GM18951 (cell line): Measurements from ENCODE around the gene MRGPRX4.
"Not testable (repeated sequence)": the region's sequence is repeated elsewhere in the genome, so short reads cannot be mapped to it uniquely, and the experiment has no call there.

Source experiments
- POLR2A ChIP-seq: IDR thresholded peaks from 4 replicates; pipeline ENCODE4 v1.6.1; 2011; ENCODE audit warnings: mild to moderate bottlenecking; ENCODE audit not compliant: insufficient read length, insufficient read depth; ENCODE audit errors: extremely low read depth
- in situ Hi-C: fragments of 300-500 bp; cut with MboI; formaldehyde crosslinking; loops from one replicate; pipeline ENCODE4 v1.12.0; 2022; ENCODE audit warnings: low sequenced_read_pairs, mixed read lengths, inconsistent platforms; ENCODE audit not compliant: unreplicated experiment

Gene MRGPRX4

GRCh38 chr11:18191376-18191775, 18.7 kb downstream of the MRGPRX4 start:
- in situ Hi-C loops: no loop called here
- no peak for TF ChIP-seq POLR2A

DNA sequence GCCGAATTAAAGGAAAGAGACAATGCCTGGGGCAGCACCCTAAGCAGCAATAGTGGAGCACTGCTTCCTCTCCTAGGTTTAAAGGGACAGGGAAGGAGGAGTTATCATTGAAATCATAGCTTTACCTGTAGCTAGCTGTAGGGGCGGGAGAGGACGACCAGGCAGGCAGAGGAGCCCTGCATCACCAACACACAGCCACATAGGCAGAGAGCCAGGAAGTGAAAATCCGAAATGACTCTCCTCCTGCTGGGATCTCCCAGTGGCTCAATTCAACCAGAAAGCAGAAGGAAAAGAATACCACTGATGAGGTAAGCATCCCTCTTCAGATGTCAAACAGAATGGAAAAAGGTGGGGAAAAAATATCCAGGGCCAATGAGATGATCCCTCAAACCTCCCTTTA, 20.4 kb downstream of the MRGPRX4 start:
- TF ChIP-seq POLR2A: no peak
- in situ Hi-C loops: no loop called here

DNA sequence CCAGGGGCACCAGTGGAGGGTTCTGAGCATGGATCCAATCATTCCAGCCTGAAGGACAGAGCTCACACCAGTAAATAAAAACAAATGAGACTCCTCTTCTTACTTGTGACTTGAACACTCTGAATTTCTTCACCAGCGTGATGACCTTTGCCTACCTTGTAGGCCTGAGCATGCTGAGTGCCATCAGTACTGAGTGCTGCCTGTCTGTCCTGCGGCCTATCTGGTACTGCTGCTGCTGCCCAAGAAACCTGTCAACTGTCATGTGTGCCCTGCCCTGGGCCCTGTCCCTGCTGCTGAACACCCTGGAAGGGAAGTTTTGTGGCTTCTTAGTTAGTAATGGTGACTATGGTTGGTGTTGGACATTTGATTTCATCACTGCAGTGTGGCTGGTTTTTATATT, 23.9 kb downstream of the MRGPRX4 start:
- in situ Hi-C loops: no loop called here
- TF ChIP-seq POLR2A: no peak

- in situ Hi-C loops: not testable (repeated sequence)
Measured at GRCh38 chr11:18197738-18198137, 25.1 kb downstream of the MRGPRX4 start.

DNA sequence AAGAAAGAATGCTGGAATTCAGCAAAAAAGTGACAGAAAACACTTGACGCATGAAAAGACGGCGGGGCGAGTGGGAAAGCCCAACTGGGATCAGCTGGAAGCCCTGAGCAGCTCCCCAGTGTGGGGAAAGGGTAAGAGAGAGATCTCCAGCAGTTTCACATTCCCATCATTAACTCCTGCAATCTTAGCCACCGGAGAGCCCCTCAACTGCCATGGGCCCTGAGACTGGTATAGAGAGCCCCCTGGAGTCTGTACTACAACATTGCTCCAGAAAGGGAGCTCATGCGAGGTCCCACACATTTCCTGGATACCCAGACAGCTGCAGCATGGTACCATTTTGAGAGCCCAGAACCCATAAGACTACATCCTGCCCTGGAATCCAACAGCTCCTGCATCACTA, 31.1 kb downstream of the MRGPRX4 start:
- TF ChIP-seq POLR2A: no peak
- in situ Hi-C loops: no loop called here

DNA sequence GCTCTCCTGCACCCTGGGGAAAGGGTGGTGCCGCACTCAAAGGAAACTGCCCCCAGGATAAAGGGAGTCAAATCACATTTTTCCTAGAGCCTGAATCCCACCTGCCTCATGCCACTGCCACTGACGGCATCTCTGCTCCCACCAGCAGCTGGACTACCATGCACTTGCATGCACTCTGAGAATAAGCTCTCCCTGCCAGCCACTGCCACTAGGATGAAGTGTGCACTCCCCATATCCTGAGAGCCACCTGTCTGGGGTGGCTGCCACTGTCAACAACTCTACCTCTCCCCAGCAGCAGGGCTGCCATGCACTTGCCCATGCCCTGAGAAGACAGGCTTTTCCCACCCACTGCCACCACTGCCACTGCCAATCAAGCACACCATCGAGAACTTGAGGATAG, 31.6 kb downstream of the MRGPRX4 start:
- in situ Hi-C loops: no loop called here

DNA sequence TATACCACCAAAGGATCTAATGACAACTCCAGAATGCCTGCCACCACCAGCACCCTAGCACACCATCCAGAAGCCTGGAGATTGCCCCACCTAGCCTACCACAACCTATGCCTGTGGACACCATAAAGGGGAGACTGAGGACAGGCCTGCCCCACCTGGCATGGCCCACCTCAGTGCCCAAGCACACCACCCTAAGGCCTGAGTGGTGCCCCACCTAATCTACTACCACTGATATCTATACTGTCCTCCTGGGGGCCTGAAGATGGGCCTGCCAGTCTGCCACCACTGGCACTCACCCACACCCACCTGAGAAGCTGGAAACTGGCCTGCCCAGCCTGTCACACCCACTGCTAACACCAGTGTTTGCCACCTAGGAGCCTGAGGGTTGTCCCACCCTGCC, 32.1 kb downstream of the MRGPRX4 start:
- no peak for TF ChIP-seq POLR2A
- in situ Hi-C loops: no loop called here

More for the DNA sequence above, 31.6 kb downstream of the MRGPRX4 start:
- no peak for TF ChIP-seq POLR2A

DNA sequence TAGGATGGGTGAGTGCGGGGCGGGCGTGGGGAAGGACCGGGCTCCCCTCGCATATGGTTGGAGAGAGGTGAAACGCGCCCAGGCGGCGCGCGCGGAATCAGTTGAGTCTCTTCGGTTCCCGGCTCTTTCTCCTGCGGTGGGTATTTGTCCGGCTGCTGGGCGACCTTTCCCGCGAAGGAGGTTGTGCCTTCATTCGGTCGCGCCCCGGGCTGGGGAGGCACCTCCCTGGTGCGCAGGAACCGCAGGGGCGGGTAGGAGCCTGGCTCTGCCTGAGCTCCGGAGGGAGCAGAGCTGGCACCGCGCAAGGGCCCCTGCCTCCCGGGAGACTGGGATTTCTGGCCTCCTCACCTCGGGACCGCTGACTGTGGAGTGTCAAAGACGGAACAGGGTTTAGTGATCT, 36.4 kb downstream of the MRGPRX4 start:
- in situ Hi-C loops: no loop called here
- no peak for TF ChIP-seq POLR2A

DNA sequence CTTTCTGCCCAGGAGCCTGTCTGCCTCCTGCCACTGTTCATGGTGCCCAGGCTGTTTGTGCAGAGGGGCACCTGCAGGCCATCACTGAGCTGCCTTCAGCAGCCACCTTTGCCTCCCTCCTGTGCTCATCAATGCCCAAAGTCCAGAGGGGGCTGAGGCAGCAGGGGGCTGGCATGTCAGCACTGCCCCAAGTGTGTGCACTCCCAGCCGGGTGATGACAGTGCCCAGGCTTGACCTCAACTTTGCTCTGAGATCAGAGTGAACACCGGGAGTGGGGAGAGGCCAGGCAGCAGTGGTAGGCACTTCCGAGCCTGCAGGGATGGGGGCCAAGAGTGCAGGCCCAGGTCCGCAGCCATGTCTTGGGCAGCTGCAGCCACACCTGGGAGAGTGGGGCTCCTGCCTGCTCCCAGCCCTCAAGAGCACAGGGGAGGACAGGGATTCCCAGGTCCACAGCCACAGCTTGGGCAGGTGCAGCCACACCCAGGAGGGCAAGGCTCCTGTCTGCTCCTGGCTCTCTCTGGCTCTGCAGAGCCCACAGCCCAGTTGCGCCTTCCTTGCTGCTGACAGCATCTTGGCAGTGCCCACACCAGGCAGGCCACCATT, 48.7 kb downstream of the MRGPRX4 start:
- in situ Hi-C loops: no loop called here
- no peak for TF ChIP-seq POLR2A

GRCh38 chr11:18222814-18223421, 50.3 kb downstream of the MRGPRX4 start:
- no peak for TF ChIP-seq POLR2A
- in situ Hi-C loops: no loop called here
